WI38 (cell line): ENCODE results near the gene RBPMS2.

ENCODE experiments used
- H3K4me3 ChIP-seq: 2 replicates; pipeline ENCODE4 v1.5.1; 2011; ENCODE audit warnings: low read depth, mild to moderate bottlenecking, control low read depth, low read length
- CTCF ChIP-seq: IDR thresholded peaks from 2 replicates; pipeline ENCODE4 v1.5.1; 2012; ENCODE audit warnings: low read depth, mild to moderate bottlenecking, control low read depth, low read length

The RBPMS2 gene

GRCh38 chr15:64717735-64718495 lies 57.5 kb downstream of the RBPMS2 start:
- no peak overlapping the region for H3K4me3 ChIP-seq
- TF ChIP-seq CTCF = no peak

GRCh38 chr15:64717130-64717529 lies 58.3 kb downstream of the RBPMS2 start:
- TF ChIP-seq CTCF = no peak
- H3K4me3 ChIP-seq = no peak overlapping the region

- TF ChIP-seq CTCF = no peak
- no peak overlapping the region for H3K4me3 ChIP-seq
Measured at GRCh38 chr15:64716452-64716851, 58.9 kb downstream of the RBPMS2 start.

- no peak overlapping the region for H3K4me3 ChIP-seq
- no peak for TF ChIP-seq CTCF
Measured at GRCh38 chr15:64713592-64713991, 61.8 kb downstream of the RBPMS2 start.

- H3K4me3 ChIP-seq = no peak overlapping the region
- TF ChIP-seq CTCF = no peak
Measured at GRCh38 chr15:64712353-64712752, 63.0 kb downstream of the RBPMS2 start.

- no peak for TF ChIP-seq CTCF
- H3K4me3 ChIP-seq = no peak overlapping the region
Measured at GRCh38 chr15:64710676-64711428, 64.5 kb downstream of the RBPMS2 start.
